DOHH2 (cell line): Measurements from ENCODE around the gene DOK7.

Source experiments
- H3F3A ChIP-seq: fragments of 200-600 bp; sonication (generic), shearing (Covaris generic); 2 replicates; pipeline ENCODE4 v1.6.0; 2016; ENCODE audit warnings: antibody characterized with exemption, mild to moderate bottlenecking; ENCODE audit not compliant: control insufficient read depth, insufficient read depth
- H3K27ac ChIP-seq: fragments of 200-600 bp; sonication (generic); 2 replicates; pipeline ENCODE4 v1.5.1; 2014; ENCODE audit warnings: low read depth, mild to moderate bottlenecking, low read length, moderate library complexity
- H3K27me3 ChIP-seq: fragments of 200-600 bp; sonication (generic); 2 replicates; pipeline ENCODE4 v1.6.1; 2014; ENCODE audit warnings: mild to moderate bottlenecking, low read length, mixed read lengths; ENCODE audit not compliant: control insufficient read depth
- H3K36me3 ChIP-seq: fragments of 200-600 bp; sonication (generic); 2 replicates; pipeline ENCODE4 v1.6.1; 2014; ENCODE audit warnings: mild to moderate bottlenecking, low read length, moderate library complexity, mixed read lengths; ENCODE audit not compliant: control insufficient read depth
- H3K4me1 ChIP-seq: fragments of 200-600 bp; sonication (generic); 2 replicates; pipeline ENCODE4 v1.6.1; 2014; ENCODE audit warnings: mild to moderate bottlenecking, low read length, mixed read lengths; ENCODE audit not compliant: control insufficient read depth
- H3K4me2 ChIP-seq: fragments of 200-600 bp; sonication (generic); 2 replicates; pipeline ENCODE4 v1.6.0; 2014; ENCODE audit warnings: mild to moderate bottlenecking, low read length, moderate library complexity
- H3K4me3 ChIP-seq: fragments of 200-600 bp; sonication (generic); 2 replicates; pipeline ENCODE4 v1.5.1; 2014; ENCODE audit warnings: mild to moderate bottlenecking, low read length, mixed read lengths
- H3K79me2 ChIP-seq: fragments of 200-600 bp; sonication (generic); 2 replicates; pipeline ENCODE4 v1.6.1; 2014; ENCODE audit warnings: mild to moderate bottlenecking, low read length, mixed read lengths; ENCODE audit not compliant: control insufficient read depth
- H3K9me2 ChIP-seq: fragments of 200-600 bp; sonication (generic); replicated peaks from 2 replicates; pipeline ENCODE4 v1.6.1; 2014; ENCODE audit warnings: mild to moderate bottlenecking, low read length, mixed read lengths; ENCODE audit not compliant: control insufficient read depth
- H3K9me3 ChIP-seq: fragments of 200-600 bp; sonication (generic); 2 replicates; pipeline ENCODE4 v1.6.1; 2014; ENCODE audit warnings: antibody characterized with exemption, low read length, mixed read lengths; ENCODE audit not compliant: control insufficient read depth, insufficient read depth
- H4K20me1 ChIP-seq: fragments of 200-600 bp; sonication (generic); 2 replicates; pipeline ENCODE4 v1.6.0; 2014; ENCODE audit warnings: low read depth, mild to moderate bottlenecking, antibody characterized with exemption, low read length, moderate library complexity; ENCODE audit not compliant: control insufficient read depth, insufficient read depth
- CTCF ChIP-seq: fragments of 200-600 bp; sonication (generic); IDR thresholded peaks from one replicate; pipeline ENCODE4 v1.5.1; 2014; ENCODE audit warnings: antibody characterized with exemption, mild to moderate bottlenecking, low read depth, low read length; ENCODE audit not compliant: poor library complexity, severe bottlenecking
- EZH2phosphoT487 ChIP-seq: fragments of 200-600 bp; sonication (generic); IDR thresholded peaks from 2 replicates; pipeline ENCODE4 v1.6.1; 2017; ENCODE audit warnings: borderline replicate concordance, mild to moderate bottlenecking, antibody characterized with exemption, low read length, moderate library complexity, mixed read lengths

The DOK7 gene

GRCh38 chr4:3460926-3461325, 2.2 kb upstream of the DOK7 start:
- H3K4me3 ChIP-seq, result no peak overlapping the region
- no peaks in the 10 kb centered on the region for H3K4me1 ChIP-seq
- TF ChIP-seq EZH2phosphoT487, result no peak
- no peak for TF ChIP-seq CTCF
- H3F3A ChIP-seq, result no peaks in the 10 kb centered on the region
- H4K20me1 ChIP-seq, result no peaks in the 10 kb centered on the region
- no peaks in the 10 kb centered on the region for H3K9me2 ChIP-seq
- H3K36me3 ChIP-seq, result no peaks in the 10 kb centered on the region
- no peaks in the 10 kb centered on the region for H3K79me2 ChIP-seq
- no peaks in the 10 kb centered on the region for H3K9me3 ChIP-seq
- no peak overlapping the region for H3K27ac ChIP-seq
- no peaks in the 10 kb centered on the region for H3K27me3 ChIP-seq
- no peak overlapping the region for H3K4me2 ChIP-seq

GRCh38 chr4:3461515-3462291, 1.4 kb upstream of the DOK7 start:
- Histone ChIP-seq H3K27ac (no peak overlapping the region), H3K4me1 (no peaks in the 10 kb centered on the region), H3K27me3 (no peaks in the 10 kb centered on the region), H3K4me3 (no peak overlapping the region), H3K79me2 (no peaks in the 10 kb centered on the region), H3K36me3 (no peaks in the 10 kb centered on the region), H3K9me2 (no peaks in the 10 kb centered on the region), H3K4me2 (no peak overlapping the region), H3F3A (no peaks in the 10 kb centered on the region), H3K9me3 (no peaks in the 10 kb centered on the region), H4K20me1 (no peaks in the 10 kb centered on the region)
- TF ChIP-seq EZH2phosphoT487 (no peak), CTCF (no peak)

GRCh38 chr4:3462321-3462789, 751 bp upstream of the DOK7 start:
- no peaks in the 10 kb centered on the region for H3F3A ChIP-seq
- H4K20me1 ChIP-seq, result no peaks in the 10 kb centered on the region
- H3K27ac ChIP-seq, result no peak overlapping the region
- no peaks in the 10 kb centered on the region for H3K36me3 ChIP-seq
- H3K9me2 ChIP-seq, result no peaks in the 10 kb centered on the region
- H3K27me3 ChIP-seq, result no peaks in the 10 kb centered on the region
- no peak overlapping the region for H3K4me2 ChIP-seq
- H3K9me3 ChIP-seq, result no peaks in the 10 kb centered on the region
- no peaks in the 10 kb centered on the region for H3K79me2 ChIP-seq
- TF ChIP-seq CTCF (no peak), EZH2phosphoT487 (no peak)
- H3K4me3 ChIP-seq, result no peak overlapping the region
- H3K4me1 ChIP-seq, result no peaks in the 10 kb centered on the region
